HepG2 (cell line): ENCODE measurements around the gene TMF1. TPM values are rescaled to one million over a fixed set of nuclear protein-coding genes. Genes with fewer than 3 reads are reported as not detected.

ENCODE experiments used
- CHD4 ChIP-seq: fragments of 200-600 bp; sonication (generic); IDR thresholded peaks from 2 replicates; pipeline ENCODE4 v1.7.0; 2017; ENCODE audit warnings: mild to moderate bottlenecking, low read length, borderline replicate concordance
- KLF6 ChIP-seq: IDR thresholded peaks from 2 replicates; pipeline ENCODE4 v1.8.0; 2016; ENCODE audit warnings: missing biosample characterization, missing genetic modification reagents
- NFATC3 ChIP-seq: sonication (generic); formaldehyde crosslinking; IDR thresholded peaks from 2 replicates; pipeline ENCODE4 v1.5.1; 2020; ENCODE audit warnings: mild to moderate bottlenecking, missing genetic modification reagents
- PITX1 ChIP-seq: sonication (generic); formaldehyde crosslinking; IDR thresholded peaks from 2 replicates; pipeline ENCODE4 v1.5.1; 2020; ENCODE audit warnings: mild to moderate bottlenecking, missing genetic modification reagents
- ZNF121 ChIP-seq: sonication (generic); formaldehyde crosslinking; IDR thresholded peaks from 2 replicates; pipeline ENCODE4 v1.5.0; 2020; ENCODE audit warnings: mild to moderate bottlenecking, missing genetic modification reagents
- ZNF343 ChIP-seq: sonication (generic); formaldehyde crosslinking; IDR thresholded peaks from 2 replicates; pipeline ENCODE4 v1.4.0; 2020; ENCODE audit warnings: mild to moderate bottlenecking, missing genetic modification reagents
- ZNF430 ChIP-seq: sonication (generic); formaldehyde crosslinking; IDR thresholded peaks from 2 replicates; pipeline ENCODE4 v1.9.0; 2021; ENCODE audit warnings: mild to moderate bottlenecking, missing genetic modification reagents
- polyA plus RNA-seq, 8 experiments: library from polyadenylated mRNA; depleted of rRNA in 3 of 8; stranded (reverse) in 7 of 8; unstranded in 1 of 8; fragments of >200 nt; fragmentation: Illumina TruSeq in 4 of 8; extraction: Trizol in 4 of 8; gene quantifications; 2 replicates each; pipeline versions ENCODE4 v1.2.1 to v1.2.3, GENCODE V29; 2011 to 2016; ENCODE audit warnings: low read depth in 4 of 8, missing spikeins in 1 of 8, mixed read lengths in 1 of 8; ENCODE audit not compliant: insufficient read depth in 1 of 8
- total RNA-seq, 5 experiments: library from RNA; depleted of rRNA; stranded (reverse); fragments of >200 nt; fragmentation: Illumina TruSeq; extraction: Trizol; gene quantifications; 2 replicates each; pipeline ENCODE4 v1.2.3, GENCODE V29; 2016; ENCODE audit warnings: low read depth in 1 of 5
- TF ChIP-seq, protein P1 (sequence below), 2 experiments: sonication (generic) in 1 of 2; formaldehyde crosslinking in 1 of 2; IDR thresholded peaks; 2 replicates each; pipeline versions ENCODE4 v1.4.0 to v1.6.1; 2016 to 2020; ENCODE audit warnings: borderline replicate concordance in 1 of 2, low read depth in 1 of 2, mild to moderate bottlenecking in 1 of 2, missing genetic modification reagents in 1 of 2
- TF ChIP-seq, protein P2 (sequence below), 2 experiments: sonication (generic) in 1 of 2; formaldehyde crosslinking in 1 of 2; IDR thresholded peaks; 2 replicates each; pipeline versions ENCODE4 v1.6.1 to v1.9.0; 2014 to 2022; ENCODE audit warnings: antibody characterized with exemption in 1 of 2, borderline replicate concordance in 1 of 2, inconsistent platforms in 1 of 2, low read depth in 1 of 2, missing genetic modification reagents in 1 of 2

TMF1 gene
- total and polyA plus RNA-seq, 2 of the 13 experiments (the other 11 are each of a cell fraction or from before 2014, with no cell fraction given): 12.1 to 38.4 TPM

GRCh38 chr3:69014022-69014580, 38.0 kb downstream of the TMF1 start (continued):
- TF ChIP-seq ZNF121 (CRISPR knock-in tag): no peak
- no peak for TF ChIP-seq ZNF430 (CRISPR knock-in tag)
- no peak for TF ChIP-seq KLF6
- no peak for TF ChIP-seq NFATC3 (CRISPR knock-in tag)
- no peak for TF ChIP-seq ZNF343
- TF ChIP-seq, protein P1, sequence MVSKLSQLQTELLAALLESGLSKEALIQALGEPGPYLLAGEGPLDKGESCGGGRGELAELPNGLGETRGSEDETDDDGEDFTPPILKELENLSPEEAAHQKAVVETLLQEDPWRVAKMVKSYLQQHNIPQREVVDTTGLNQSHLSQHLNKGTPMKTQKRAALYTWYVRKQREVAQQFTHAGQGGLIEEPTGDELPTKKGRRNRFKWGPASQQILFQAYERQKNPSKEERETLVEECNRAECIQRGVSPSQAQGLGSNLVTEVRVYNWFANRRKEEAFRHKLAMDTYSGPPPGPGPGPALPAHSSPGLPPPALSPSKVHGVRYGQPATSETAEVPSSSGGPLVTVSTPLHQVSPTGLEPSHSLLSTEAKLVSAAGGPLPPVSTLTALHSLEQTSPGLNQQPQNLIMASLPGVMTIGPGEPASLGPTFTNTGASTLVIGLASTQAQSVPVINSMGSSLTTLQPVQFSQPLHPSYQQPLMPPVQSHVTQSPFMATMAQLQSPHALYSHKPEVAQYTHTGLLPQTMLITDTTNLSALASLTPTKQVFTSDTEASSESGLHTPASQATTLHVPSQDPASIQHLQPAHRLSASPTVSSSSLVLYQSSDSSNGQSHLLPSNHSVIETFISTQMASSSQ (IDR thresholded peaks at IDR 0.05; ENCODE audit: low read depth): no peak
- TF ChIP-seq, protein P1 (CRISPR knock-in tag; IDR thresholded peaks at IDR 0.05; ENCODE audit: borderline replicate concordance): no peak
- no peak for TF ChIP-seq CHD4
- TF ChIP-seq PITX1 (CRISPR knock-in tag): no peak
- TF ChIP-seq, protein P2, sequence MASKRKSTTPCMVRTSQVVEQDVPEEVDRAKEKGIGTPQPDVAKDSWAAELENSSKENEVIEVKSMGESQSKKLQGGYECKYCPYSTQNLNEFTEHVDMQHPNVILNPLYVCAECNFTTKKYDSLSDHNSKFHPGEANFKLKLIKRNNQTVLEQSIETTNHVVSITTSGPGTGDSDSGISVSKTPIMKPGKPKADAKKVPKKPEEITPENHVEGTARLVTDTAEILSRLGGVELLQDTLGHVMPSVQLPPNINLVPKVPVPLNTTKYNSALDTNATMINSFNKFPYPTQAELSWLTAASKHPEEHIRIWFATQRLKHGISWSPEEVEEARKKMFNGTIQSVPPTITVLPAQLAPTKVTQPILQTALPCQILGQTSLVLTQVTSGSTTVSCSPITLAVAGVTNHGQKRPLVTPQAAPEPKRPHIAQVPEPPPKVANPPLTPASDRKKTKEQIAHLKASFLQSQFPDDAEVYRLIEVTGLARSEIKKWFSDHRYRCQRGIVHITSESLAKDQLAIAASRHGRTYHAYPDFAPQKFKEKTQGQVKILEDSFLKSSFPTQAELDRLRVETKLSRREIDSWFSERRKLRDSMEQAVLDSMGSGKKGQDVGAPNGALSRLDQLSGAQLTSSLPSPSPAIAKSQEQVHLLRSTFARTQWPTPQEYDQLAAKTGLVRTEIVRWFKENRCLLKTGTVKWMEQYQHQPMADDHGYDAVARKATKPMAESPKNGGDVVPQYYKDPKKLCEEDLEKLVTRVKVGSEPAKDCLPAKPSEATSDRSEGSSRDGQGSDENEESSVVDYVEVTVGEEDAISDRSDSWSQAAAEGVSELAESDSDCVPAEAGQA (IDR thresholded peaks at IDR 0.05; ENCODE audit: low read depth): no peak
- TF ChIP-seq, protein P2 (CRISPR knock-in tag; IDR thresholded peaks at IDR 0.05; ENCODE audit: borderline replicate concordance): no peak
